Measurements from ENCODE around the gene PLD4.

The PLD4 gene

DNA sequence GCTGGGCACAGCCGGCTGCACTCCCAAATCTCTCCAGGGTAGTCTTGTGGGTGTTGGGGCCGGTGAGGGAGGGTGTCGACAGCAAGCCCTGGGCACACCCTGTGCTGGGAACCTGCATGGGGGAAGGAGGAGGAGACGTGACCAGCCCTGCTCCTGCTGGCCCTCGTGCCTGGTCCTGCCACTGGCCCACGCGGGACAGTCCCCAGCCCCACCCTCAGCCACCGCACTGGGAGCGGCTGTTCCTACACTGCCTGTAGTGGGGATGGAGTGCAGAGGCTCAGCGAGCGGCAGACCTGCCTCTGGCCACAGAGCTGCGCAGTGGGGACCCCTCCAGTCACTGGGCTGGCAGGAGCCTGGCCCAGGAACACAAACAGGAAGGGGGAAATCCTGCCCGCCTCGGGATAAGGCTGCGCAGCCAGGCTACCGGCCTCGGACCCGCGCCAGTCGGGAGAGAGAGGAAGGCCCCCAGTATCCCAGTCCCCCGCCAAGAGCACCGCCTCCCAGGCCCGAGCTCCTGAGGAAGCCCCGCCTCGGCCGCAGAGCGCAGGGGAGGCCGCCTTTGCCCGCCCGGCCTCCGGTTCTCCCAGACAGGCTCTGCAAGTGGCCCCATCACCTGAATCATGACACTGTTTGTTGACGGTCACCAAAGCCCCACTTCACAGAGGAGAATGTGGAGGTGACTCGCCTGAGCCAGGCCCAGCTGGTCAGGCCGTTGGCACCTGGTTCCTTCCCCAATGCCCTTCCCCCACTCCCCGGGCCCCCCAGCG, 42.9 kb downstream of the PLD4 start:
- no peak for TF ChIP-seq POLR2AphosphoS5 (IDR thresholded peaks at IDR 0.05; ENCODE audit: low read depth, low read length)
- no peak for FAIRE-seq
- DNase-seq (ENCODE audit: insufficient read length), result no peak

DNA sequence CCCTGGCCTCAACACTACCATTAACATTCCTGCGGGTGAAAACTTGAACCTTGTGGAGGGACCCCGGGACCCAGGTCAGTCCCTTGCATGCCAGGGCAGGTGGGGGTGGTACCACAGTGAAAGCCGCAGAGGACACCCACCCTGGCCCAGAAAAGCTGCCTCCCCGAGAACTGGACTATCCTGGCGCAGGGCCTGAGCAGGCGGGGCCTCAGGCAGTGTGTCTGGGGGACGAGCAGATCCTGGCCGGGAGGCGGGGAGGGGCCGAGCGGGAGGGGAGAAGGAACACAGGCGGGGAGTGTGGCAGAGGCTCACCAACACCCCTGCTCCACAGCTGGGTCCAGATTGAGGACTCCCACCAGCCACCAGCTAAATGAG, 43.5 kb downstream of the PLD4 start:
- FAIRE-seq (no peak), DNase-seq (ENCODE audit: insufficient read length) (no peak)
- TF ChIP-seq POLR2A (IDR thresholded peaks at IDR 0.05; ENCODE audit: low read depth, low read length) (no peak), TAF1 (IDR thresholded peaks at IDR 0.05; ENCODE audit: borderline replicate concordance, low read depth, low read length) (no peak), POLR2AphosphoS5 (IDR thresholded peaks at IDR 0.05; ENCODE audit: low read depth, low read length) (no peak)

DNA sequence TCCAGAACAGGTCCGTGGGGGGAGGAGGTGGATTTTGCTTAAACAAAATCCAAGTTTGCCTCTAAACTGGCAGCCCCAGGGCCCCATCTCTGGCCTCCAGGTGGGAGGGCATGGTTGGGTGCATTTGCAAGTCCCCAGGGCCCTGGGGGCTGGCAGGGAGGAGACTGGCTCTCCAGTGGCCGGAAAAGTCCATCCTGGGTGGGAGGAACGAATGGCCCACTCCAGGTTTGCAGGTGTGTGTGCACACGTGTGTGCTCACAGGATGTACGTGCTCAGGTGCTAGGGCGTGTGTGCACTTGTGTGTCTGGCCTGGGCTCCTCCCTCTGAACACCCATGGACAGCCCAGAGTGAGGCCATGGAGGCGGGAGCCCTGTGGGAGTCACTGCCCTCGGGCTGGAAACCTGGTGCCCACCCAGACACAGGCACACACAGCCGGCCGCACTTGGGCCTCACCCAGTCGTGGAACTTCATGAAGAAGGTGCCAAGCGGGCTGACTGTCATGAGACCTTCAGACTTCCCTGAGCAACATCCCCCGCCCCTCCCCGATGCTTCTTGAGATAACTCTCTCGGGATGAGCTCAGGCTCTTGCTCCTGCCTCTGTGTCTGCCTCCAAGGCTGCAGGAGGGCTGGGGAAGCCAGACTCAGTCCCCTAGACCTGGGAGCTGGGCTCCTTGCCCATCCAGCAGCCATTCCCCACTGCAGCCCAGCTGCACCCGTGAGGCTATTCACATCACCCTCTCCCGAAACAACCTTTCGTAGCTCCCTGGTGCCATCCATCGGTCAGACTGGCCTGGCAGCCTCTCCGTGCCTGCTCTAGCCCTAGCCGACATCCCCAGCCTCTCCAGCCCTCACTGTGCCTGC, 44.1 kb downstream of the PLD4 start:
- TF ChIP-seq POLR2AphosphoS5 (IDR thresholded peaks at IDR 0.05; ENCODE audit: low read depth, low read length) (no peak), POLR2A (IDR thresholded peaks at IDR 0.05; ENCODE audit: low read depth, low read length) (no peak), TAF1 (IDR thresholded peaks at IDR 0.05; ENCODE audit: borderline replicate concordance, low read depth, low read length) (no peak)
- FAIRE-seq, result no peak
- no peak for DNase-seq (ENCODE audit: insufficient read length)

DNA sequence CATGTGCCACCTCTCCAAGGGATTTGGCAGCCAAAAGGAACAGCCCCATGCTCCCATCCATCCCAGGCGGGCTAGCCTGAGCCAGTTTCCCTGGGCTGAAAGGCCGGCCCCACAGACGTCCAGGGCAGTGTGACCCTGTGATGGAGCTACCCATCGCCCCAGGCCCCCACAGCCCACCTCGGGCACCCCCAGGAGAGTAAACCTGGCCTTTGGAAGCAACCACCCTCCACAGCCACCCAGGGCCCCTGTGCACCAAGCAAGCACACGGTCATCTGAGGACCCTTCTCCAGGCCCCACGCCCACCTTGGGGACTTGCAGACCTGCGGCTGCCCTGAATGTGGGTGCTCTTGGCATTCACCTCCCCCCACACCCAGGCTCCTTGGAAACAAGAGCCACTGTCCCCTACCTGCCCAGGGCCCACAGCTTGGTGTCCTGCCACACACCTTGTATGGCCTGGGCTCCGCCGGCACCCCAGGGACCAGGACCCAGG, 45.1 kb downstream of the PLD4 start:
- DNase-seq (ENCODE audit: insufficient read length) (no peak), FAIRE-seq (no peak)
- TF ChIP-seq TAF1 (IDR thresholded peaks at IDR 0.05; ENCODE audit: borderline replicate concordance, low read depth, low read length) (no peak), POLR2AphosphoS5 (IDR thresholded peaks at IDR 0.05; ENCODE audit: low read depth, low read length) (no peak), POLR2A (IDR thresholded peaks at IDR 0.05; ENCODE audit: low read depth, low read length) (no peak)

DNA sequence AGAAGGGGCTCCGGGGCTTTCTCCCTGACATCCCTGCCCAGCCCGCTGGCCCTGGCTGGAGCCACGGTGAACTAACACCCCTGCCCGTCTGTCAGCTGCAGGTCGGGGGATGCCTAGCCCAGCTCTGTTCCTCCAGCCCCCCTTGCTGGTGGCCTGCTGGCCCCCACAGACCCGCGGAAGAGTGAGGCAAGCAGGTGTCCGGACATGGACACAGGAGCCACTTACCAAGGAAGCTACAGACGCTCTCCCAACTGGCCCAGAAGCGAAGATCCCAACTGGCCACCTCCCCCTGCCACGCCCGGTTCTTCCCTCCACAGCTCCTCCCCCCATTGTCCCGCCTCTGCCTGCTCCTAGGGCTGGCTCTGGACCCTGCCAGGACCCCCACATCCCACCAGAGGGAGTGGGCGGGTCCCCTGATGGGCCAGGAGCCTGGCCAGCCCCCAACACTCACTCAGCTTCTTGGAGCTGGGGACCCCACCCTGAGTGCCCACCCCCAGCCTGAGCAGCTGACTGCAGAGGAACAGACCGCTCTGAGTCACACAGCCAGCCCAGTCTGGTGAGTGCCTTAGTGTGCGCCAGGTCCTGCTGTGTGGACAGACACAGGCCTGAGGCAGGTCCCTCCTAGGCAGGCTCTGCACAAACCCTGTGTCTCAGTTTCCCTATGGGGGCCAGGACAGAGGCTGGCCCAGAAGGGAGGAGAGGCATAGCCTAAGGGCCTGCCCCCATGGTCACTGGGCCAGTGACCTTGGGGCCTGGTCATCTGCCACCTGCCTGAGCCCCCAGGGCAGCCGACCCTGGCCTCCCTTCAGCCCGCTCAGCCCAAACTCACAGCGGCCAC, 45.8 kb downstream of the PLD4 start:
- FAIRE-seq, result no peak
- no peak for DNase-seq (ENCODE audit: insufficient read length)

DNA sequence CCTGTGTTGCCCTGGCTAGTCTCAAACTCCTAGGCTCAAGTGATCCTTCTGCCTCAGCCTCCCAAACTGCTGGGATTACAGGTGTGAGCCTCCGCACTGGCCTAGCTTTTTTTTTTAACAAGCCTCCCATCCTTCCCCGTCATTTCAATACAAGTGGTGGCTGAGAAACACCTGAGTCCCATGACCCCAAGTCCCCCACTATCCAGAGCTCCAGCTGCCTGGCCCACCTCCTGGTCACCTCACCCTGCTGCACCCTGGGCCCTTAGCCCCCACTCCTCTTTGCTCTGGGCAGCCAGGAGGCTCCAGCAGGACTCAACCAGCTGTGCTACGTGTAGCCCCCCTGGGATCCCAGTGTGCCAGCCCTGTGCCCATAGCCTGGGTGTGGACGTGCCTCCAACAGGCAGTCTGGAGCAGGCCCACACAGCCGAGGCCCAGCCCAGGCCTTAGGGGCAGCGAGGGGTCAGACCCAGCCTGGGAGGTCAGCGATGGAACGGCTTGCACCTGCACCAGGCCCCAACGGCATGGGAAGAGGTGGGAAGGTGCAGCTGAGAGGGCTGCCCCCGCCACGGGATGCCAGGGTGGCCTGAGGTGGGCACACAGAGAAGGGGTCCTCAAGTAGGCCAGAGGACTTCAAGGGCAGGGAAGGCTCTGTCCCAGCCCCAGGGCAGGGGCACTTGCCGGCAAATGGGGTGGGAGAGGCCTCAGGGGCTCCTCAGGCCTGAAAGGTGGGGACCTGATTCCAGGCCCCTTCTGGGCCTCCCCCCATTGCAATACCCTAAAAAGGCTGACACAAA, 47.0 kb downstream of the PLD4 start:
- DNase-seq (ENCODE audit: insufficient read length) (no peak), FAIRE-seq (no peak)
- TF ChIP-seq TAF1 (IDR thresholded peaks at IDR 0.05; ENCODE audit: borderline replicate concordance, low read depth, low read length), result no peak
- TF ChIP-seq POLR2A (IDR thresholded peaks at IDR 0.05; ENCODE audit: low read depth, low read length), result no peak
- TF ChIP-seq POLR2AphosphoS5 (IDR thresholded peaks at IDR 0.05; ENCODE audit: low read depth, low read length), result no peak

More for the DNA sequence above, 45.8 kb downstream of the PLD4 start:
- TF ChIP-seq POLR2AphosphoS5 (IDR thresholded peaks at IDR 0.05; ENCODE audit: low read depth, low read length), result no peak
- no peak for TF ChIP-seq TAF1 (IDR thresholded peaks at IDR 0.05; ENCODE audit: borderline replicate concordance, low read depth, low read length)
- TF ChIP-seq POLR2A (IDR thresholded peaks at IDR 0.05; ENCODE audit: low read depth, low read length), result no peak

DNA sequence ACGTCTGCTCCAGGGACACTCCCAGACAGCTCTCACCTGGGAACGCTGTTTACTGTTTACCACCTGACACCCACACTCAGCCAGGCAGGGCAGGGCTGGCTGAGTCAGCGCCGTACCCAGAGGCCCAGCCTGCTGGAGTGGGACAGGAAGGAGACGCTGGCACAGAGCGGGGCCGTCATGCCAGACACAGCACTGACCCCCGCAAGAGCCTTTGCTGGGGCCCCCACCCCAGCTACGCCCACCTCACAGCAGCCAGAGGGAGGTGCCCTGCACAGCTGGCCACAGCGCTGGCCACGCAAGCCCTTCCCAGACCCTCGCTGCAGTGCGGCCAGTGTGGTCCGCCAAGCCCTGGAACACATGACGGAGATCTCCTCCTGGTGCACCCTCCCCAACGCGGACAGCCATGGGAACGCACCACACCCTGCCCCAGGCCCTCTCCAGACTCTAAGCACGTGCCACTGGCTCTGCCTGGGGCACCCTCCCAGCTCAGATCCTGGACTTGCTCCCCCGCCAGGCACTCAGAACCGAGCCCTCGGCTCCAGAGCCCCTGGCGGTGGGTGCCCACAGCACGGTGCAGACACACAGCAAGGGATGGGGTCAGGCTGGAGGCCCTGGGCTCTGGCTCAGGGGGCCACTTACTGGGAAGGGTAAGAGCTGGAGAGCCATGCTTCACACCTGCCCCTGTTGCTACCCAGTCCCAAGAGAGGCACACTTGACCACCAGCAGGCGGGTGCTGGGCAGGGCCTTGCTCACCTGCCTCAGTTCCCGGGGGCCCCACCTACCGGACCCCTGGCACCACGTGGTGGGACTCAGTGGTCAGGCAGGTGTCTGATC, 47.8 kb downstream of the PLD4 start:
- no peak for TF ChIP-seq POLR2AphosphoS5 (IDR thresholded peaks at IDR 0.05; ENCODE audit: low read depth, low read length)
- no peak for TF ChIP-seq POLR2A (IDR thresholded peaks at IDR 0.05; ENCODE audit: low read depth, low read length)
- no peak for TF ChIP-seq TAF1 (IDR thresholded peaks at IDR 0.05; ENCODE audit: borderline replicate concordance, low read depth, low read length)
- DNase-seq (ENCODE audit: insufficient read length) (no peak), FAIRE-seq (no peak)

DNA sequence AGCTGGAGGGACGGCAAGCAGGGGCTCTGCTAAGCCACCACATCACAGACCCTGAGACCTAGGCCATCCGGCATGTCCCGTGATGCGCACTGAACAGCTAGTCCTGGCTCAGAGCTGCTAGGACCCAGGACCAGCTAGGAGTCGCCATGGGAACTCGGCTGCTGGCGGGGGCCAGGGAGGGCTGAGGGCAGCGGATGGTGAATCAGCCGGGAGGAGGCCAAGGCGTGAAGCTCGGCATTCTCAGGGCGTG, 48.4 kb downstream of the PLD4 start:
- FAIRE-seq (no peak), DNase-seq (ENCODE audit: insufficient read length) (no peak)
- TF ChIP-seq TAF1 (IDR thresholded peaks at IDR 0.05; ENCODE audit: borderline replicate concordance, low read depth, low read length), result no peak
- no peak for TF ChIP-seq POLR2AphosphoS5 (IDR thresholded peaks at IDR 0.05; ENCODE audit: low read depth, low read length)
- TF ChIP-seq POLR2A (IDR thresholded peaks at IDR 0.05; ENCODE audit: low read depth, low read length), result no peak

DNA sequence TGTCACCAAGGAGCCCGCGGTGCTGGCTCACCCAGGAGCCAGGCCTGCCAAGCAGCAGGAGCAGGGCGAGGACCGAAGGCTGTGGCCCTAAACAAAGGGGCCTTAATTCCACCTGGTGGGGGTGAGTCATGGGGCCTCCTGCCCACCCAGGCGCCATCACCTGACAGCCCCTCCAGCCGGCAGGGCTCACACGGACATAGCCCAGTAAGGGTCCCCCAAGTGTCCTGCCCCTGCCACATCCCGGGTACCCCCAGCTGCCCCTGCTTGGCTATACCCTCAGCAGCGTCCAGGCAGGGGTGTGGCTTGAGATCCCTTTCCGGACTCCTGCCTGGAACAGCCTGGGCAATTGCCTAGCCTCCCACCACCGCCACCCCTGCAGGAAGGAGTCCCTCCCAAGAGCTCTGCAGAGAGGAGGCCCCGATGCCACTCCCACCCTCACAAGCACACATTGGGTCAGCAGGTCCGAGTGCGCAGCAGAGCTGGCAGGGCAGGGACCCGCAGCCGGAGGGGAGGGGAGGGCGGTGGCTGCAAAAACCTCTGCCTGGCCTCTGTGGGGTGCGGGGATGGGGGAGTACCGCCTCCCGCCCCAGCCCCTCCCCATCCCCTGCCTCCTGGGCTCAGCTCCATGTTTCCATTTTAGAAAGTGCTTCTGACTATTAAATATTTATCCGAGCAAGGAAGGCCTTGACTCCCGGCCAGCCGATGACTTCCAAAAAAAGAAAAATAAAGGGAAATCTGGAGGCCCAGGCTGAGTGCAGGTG, 48.9 kb downstream of the PLD4 start:
- no peak for FAIRE-seq
- TF ChIP-seq POLR2AphosphoS5 (IDR thresholded peaks at IDR 0.05; ENCODE audit: low read depth, low read length) (no peak), POLR2A (IDR thresholded peaks at IDR 0.05; ENCODE audit: low read depth, low read length) (no peak)
- DNase-seq (ENCODE audit: insufficient read length), result no peak

DNA sequence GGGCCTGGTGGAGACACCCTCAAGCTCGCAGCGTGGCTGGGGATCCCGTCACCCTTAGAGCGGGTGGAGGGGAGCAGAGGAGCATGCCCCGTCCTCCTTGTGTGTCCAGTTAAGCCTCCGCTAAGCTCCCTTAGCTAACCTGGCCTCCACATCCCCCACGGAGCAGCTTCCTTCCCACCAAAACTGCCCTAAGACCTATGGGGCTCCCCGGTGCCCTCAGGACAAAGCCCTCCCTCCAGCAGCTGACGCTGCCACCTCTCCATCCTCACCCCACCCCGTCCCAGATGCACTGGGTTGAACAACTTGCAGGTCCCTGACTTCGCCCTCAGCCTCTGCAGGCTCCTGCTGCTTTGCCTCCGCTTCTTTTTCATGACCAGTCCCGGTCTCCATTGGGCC, 49.5 kb downstream of the PLD4 start:
- TF ChIP-seq POLR2A (IDR thresholded peaks at IDR 0.05; ENCODE audit: low read depth, low read length) (no peak), TAF1 (IDR thresholded peaks at IDR 0.05; ENCODE audit: borderline replicate concordance, low read depth, low read length) (no peak), POLR2AphosphoS5 (IDR thresholded peaks at IDR 0.05; ENCODE audit: low read depth, low read length) (no peak)
- no peak for FAIRE-seq
- no peak for DNase-seq (ENCODE audit: insufficient read length)

All from GM12892 (cell line).